ENCODE data around the gene POP4. TPM values are rescaled to one million over a fixed set of nuclear protein-coding genes. Genes with fewer than 3 reads are reported as not detected.

POP4 gene
- total and polyA plus RNA-seq, 2 of the 4 experiments (the other 2 are of a cell fraction) = 65.1 to 87.2 TPM

GRCh38 chr19:29614780-29615179 is 8.7 kb downstream of the POP4 start:
- H3K36me3 ChIP-seq (ENCODE audit: control insufficient read depth, insufficient read depth, low read length) = peaks cover 46% of the 10 kb centered on the region
- intact Hi-C loops (cut with micrococcal nuclease) = loop anchor here (5.0 kb wide), 1 partner anchor 258 kb away; no protein-coding TSS in a partner anchor
- POLR2A ChIA-PET (ENCODE audit: unreplicated experiment) = interaction anchor here (0.6 kb wide), 2 partner anchors 44 to 71 kb away, joined by 3 to 5 read pairs; no protein-coding TSS in a partner anchor

More at GRCh38 chr19:29614780-29615179, 8.7 kb downstream of the POP4 start:
- no peak overlapping the region for H3K14ac ChIP-seq (replicated peaks; ENCODE audit: low read depth, low read length)
- H4K5ac ChIP-seq (ENCODE audit: low read depth, low read length) = no peak overlapping the region
- H2AFZ ChIP-seq (replicated peaks; ENCODE audit: low read length, poor library complexity) = no peak overlapping the region
- DNase-seq (no peak), ATAC-seq (ENCODE audit: low read depth) (no peak)
- H4K8ac ChIP-seq (ENCODE audit: low read depth in 2 of 2, low read length in 2 of 2) = no peak overlapping the region
- in situ Hi-C loops (cut with MboI; ENCODE audit: low sequenced_read_pairs) = loop anchor here (5.0 kb wide), 1 partner anchor 78 kb away; no protein-coding TSS in a partner anchor
- WGBS, 2 experiments (ENCODE audit: extremely low coverage in 2 of 2, insufficient read length in 1 of 2) = no CpG with 5 or more reads among the region's 4 CpGs
- no peak overlapping the region for H2AK9ac ChIP-seq (replicated peaks; ENCODE audit: low read depth, low read length, poor library complexity)
- H3K23ac ChIP-seq (ENCODE audit: low read depth, low read length) = no peak overlapping the region
- no peak overlapping the region for H2AK5ac ChIP-seq (ENCODE audit: low read depth, low read length)
- dilution Hi-C loops (cut with HindIII; ENCODE audit: low sequenced_read_pairs, unreplicated experiment) = no loop called here
- H3K56ac ChIP-seq (ENCODE audit: extremely low read depth, insufficient read depth, low read length) = no peak overlapping the region
- H2BK5ac ChIP-seq (ENCODE audit: low read depth, low read length, poor library complexity, severe bottlenecking) = no peak overlapping the region
- no peak overlapping the region for H3K9ac ChIP-seq (ENCODE audit: low read depth, low read length)
- no peak overlapping the region for H3K4me3 ChIP-seq (ENCODE audit: insufficient read depth, low read depth, low read length)
- H3K9me1 ChIP-seq (ENCODE audit: insufficient read depth, low read length) = no peaks in the 10 kb centered on the region
- CTCF ChIA-PET = interaction anchor here (1.0 to 1.3 kb wide), 2 partner anchors 19 to 102 kb away, joined by 5 to 7 read pairs; no protein-coding TSS in a partner anchor
- BruUV-seq (replicated peaks) = no TSS peak
- no peak overlapping the region for H2BK20ac ChIP-seq (ENCODE audit: low read depth, low read length)
- H3K79me1 ChIP-seq (ENCODE audit: low read depth in 1 of 2, low read length in 2 of 2) = no peaks in the 10 kb centered on the region
- H4K91ac ChIP-seq (ENCODE audit: insufficient read depth, low read depth, low read length) = no peak overlapping the region
- TF ChIP-seq USF2 (IDR thresholded peaks at IDR 0.05; ENCODE audit: low read depth, low read length) (no peak), SMC3 (IDR thresholded peaks at IDR 0.05; ENCODE audit: low read depth, low read length) (no peak), BHLHE40 (IDR thresholded peaks at IDR 0.05; ENCODE audit: low read depth, low read length) (no peak), RCOR1 (IDR thresholded peaks at IDR 0.05; ENCODE audit: insufficient replicate concordance, low read length) (no peak), NFE2L2 (IDR thresholded peaks at IDR 0.05; ENCODE audit: low read depth, low read length) (no peak), CHD1 (IDR thresholded peaks at IDR 0.05; ENCODE audit: low read depth, low read length) (no peak), RAD21 (IDR thresholded peaks at IDR 0.05; ENCODE audit: low read length) (no peak), CEBPB (IDR thresholded peaks at IDR 0.05; ENCODE audit: low read depth, low read length) (no peak), ELK1 (IDR thresholded peaks at IDR 0.05; ENCODE audit: borderline replicate concordance, low read depth, low read length) (no peak), FOS (IDR thresholded peaks at IDR 0.05; ENCODE audit: low read depth, low read length) (no peak), MAZ (IDR thresholded peaks at IDR 0.05; ENCODE audit: borderline replicate concordance, low read depth, low read length) (no peak), CTCF (conservative IDR thresholded peaks at IDR 0.05; ENCODE audit: low read depth, low read length) (no peak), MXI1 (IDR thresholded peaks at IDR 0.05; ENCODE audit: borderline replicate concordance, low read depth, low read length) (no peak), RFX5 (IDR thresholded peaks at IDR 0.05; ENCODE audit: low read depth, low read length) (no peak), POLR2A (IDR thresholded peaks at IDR 0.05; ENCODE audit: low read depth, low read length) (no peak), MAFK (IDR thresholded peaks at IDR 0.05; ENCODE audit: low read depth, low read length) (no peak)
- no peak overlapping the region for H3K4ac ChIP-seq (ENCODE audit: low read depth, low read length)
- H3K18ac ChIP-seq (ENCODE audit: low read depth, low read length) = no peak overlapping the region
- no peaks in the 10 kb centered on the region for H3K4me1 ChIP-seq (ENCODE audit: control insufficient read depth, insufficient read depth, low read length)
- no peak overlapping the region for H2BK15ac ChIP-seq (ENCODE audit: low read depth, low read length)
- H4K20me1 ChIP-seq (ENCODE audit: insufficient read depth, low read length) = no peaks in the 10 kb centered on the region
- H3K9me3 ChIP-seq (ENCODE audit: control insufficient read depth, insufficient read depth, low read length) = no peaks in the 10 kb centered on the region
- no peak overlapping the region for H3K4me2 ChIP-seq (ENCODE audit: low read depth, low read length)
- H3K27me3 ChIP-seq (ENCODE audit: control insufficient read depth, insufficient read depth, low read length) = no peaks in the 10 kb centered on the region; the same call in 1 of the 2 replicates
- H2BK120ac ChIP-seq (ENCODE audit: low read depth, low read length) = no peak overlapping the region
- no peak overlapping the region for H3K27ac ChIP-seq (ENCODE audit: insufficient read depth, low read length)
